ENCODE measurements around the gene NRGN. TPM values are rescaled to one million over a fixed set of nuclear protein-coding genes. Genes with fewer than 3 reads are reported as not detected.

NRGN gene
- total and polyA plus RNA-seq, 10 of the 15 experiments (the other 5 are each of a cell fraction or from before 2014, with no cell fraction given) = 0.36 to 3.2 (median 1.1) TPM; not detected in 2

GRCh38 chr11:124746621-124747243 is 7.0 kb downstream of the NRGN start (continued):
- TF ChIP-seq SIN3A (IDR thresholded peaks at IDR 0.05; ENCODE audit: low read depth, low read length) (peak; percentile 39; the same call in 1 of the 2 replicates), NBN (IDR thresholded peaks at IDR 0.05) (peak; percentile 89), BCL3 (IDR thresholded peaks at IDR 0.05; ENCODE audit: borderline replicate concordance, insufficient read depth, low read depth, low read length, poor library complexity, severe bottlenecking) (no peak)

- Histone ChIP-seq H2AFZ (ENCODE audit: control insufficient read depth, low read depth, low read length) (no peak overlapping the region), H3K9me3 (replicated peaks; ENCODE audit: control insufficient read depth, insufficient read depth, low read length) (no peaks in the 10 kb centered on the region), H3K36me3 (ENCODE audit: control insufficient read depth in 2 of 2, insufficient read depth in 2 of 2, low read length in 1 of 2) (no peaks in the 10 kb centered on the region), H3K9ac (ENCODE audit: control insufficient read depth, insufficient read depth, low read length) (no peak overlapping the region), H4K20me1 (ENCODE audit: control insufficient read depth, insufficient read depth) (no peaks in the 10 kb centered on the region), H3K27ac (ENCODE audit: control insufficient read depth, insufficient read depth) (no peak overlapping the region), H3K79me2 (ENCODE audit: control insufficient read depth, insufficient read depth, low read length) (no peaks in the 10 kb centered on the region), H3K4me1 (ENCODE audit: control insufficient read depth, insufficient read depth, low read length) (peaks cover 4% of the 10 kb centered on the region; the same call in 1 of the 2 replicates), H3K4me2 (ENCODE audit: control insufficient read depth, insufficient read depth) (no peak overlapping the region; the same call in 1 of the 2 replicates), H3K27me3 (replicated peaks in 1 of 2; ENCODE audit: control insufficient read depth in 2 of 2, insufficient read depth in 2 of 2, low read length in 1 of 2) (no peaks in the 10 kb centered on the region), H3K4me3 (no peak overlapping the region)
- 49% methylated on average over 14 of the region's 14 CpGs for WGBS (ENCODE audit: insufficient coverage, insufficient replicate concordance, low lambda C conversion rate, missing lambda C conversion rate)
- in situ Hi-C loops (cut with MboI) (no loop called here), intact Hi-C loops (cut with micrococcal nuclease; ENCODE audit: unreplicated experiment) (no loop called here)
- ATAC-seq (no peak), FAIRE-seq (no peak), DNase-seq (ENCODE audit: low read depth, low spot score) (no peak)
- ChIA-PET POLR2A (interaction anchor here (0.5 to 1.6 kb wide), 6 partner anchors 14 to 125 kb away, joined by 3 to 12 read pairs (median 4); partner anchors contain the start of genes ESAM, MSANTD2, SIAE and SPA17), RAD21 (ENCODE audit: unreplicated experiment) (interaction anchor here (1.3 to 2.5 kb wide), 8 partner anchors 8 to 89 kb away, joined by 5 to 34 read pairs (median 10); partner anchors contain the start of genes ESAM, MSANTD2, SIAE and SPA17), SMC1A (ENCODE audit: uncharacterized antibody, unreplicated experiment) (interaction anchor here (1.3 to 7.0 kb wide), 8 partner anchors 8 to 78 kb away, joined by 4 to 91 read pairs (median 5); partner anchors contain the start of gene ESAM), CTCF (interaction anchor here (0.5 to 12.2 kb wide), 15 partner anchors 13 to 1642 kb away, joined by 3 to 202 read pairs (median 9); partner anchors contain the start of genes ESAM, MSANTD2, SIAE and SPA17)
- no TSS peak for BruUV-seq (replicated peaks)
- TF ChIP-seq EED (IDR thresholded peaks at IDR 0.05; ENCODE audit: low read depth) = no peak
- TF ChIP-seq BRCA1 (IDR thresholded peaks at IDR 0.05; ENCODE audit: low read depth, low read length) = no peak
- no peak for TF ChIP-seq MAX (IDR thresholded peaks at IDR 0.05; ENCODE audit: low read depth, low read length)
- no peak for TF ChIP-seq PML (IDR thresholded peaks at IDR 0.05; ENCODE audit: low read length)
These were observed 7.8 kb downstream of the NRGN start for GRCh38 chr11:124747406-124748099.

All from GM12878 (cell line).